Keratinocyte (primary cell): ENCODE data around the gene MAP2K4. TPM values are rescaled to one million over a fixed set of nuclear protein-coding genes. Genes with fewer than 3 reads are reported as not detected.

Experiments used
- DNase-seq: peaks from one replicate; pipeline ENCODE4 v3.0.0-alpha.2; 2011; ENCODE audit warnings: low read depth, missing footprints, low spot score
- FAIRE-seq: peaks from 2 replicates; lab custom pipeline; 2011; peaks lifted over from hg19 to GRCh38; lab: Jason Lieb, UNC
- H2AFZ ChIP-seq: 2 replicates; pipeline ENCODE4 v1.6.0; 2012; ENCODE audit warnings: low read length, control low read depth, inconsistent platforms; ENCODE audit not compliant: control insufficient read depth
- H3K27ac ChIP-seq: 2 replicates; pipeline ENCODE4 v1.5.1; 2011; ENCODE audit warnings: low read length; ENCODE audit not compliant: control insufficient read depth, insufficient read depth
- H3K27me3 ChIP-seq: 3 replicates; pipeline ENCODE4 v1.6.0; 2011; ENCODE audit warnings: low read length; ENCODE audit not compliant: control insufficient read depth, insufficient read depth; ENCODE audit errors: extremely low read depth
- H3K36me3 ChIP-seq, 2 experiments: 2 replicates in 1 of 2; 3 replicates in 1 of 2; pipeline ENCODE4 v1.5.1; 2011; ENCODE audit warnings: low read length in 2 of 2, mild to moderate bottlenecking in 1 of 2; ENCODE audit not compliant: control insufficient read depth in 2 of 2, insufficient read depth in 2 of 2; ENCODE audit errors: extremely low read depth in 1 of 2
- H3K4me1 ChIP-seq: 3 replicates; pipeline ENCODE4 v1.5.1; 2011; ENCODE audit warnings: low read length; ENCODE audit not compliant: control insufficient read depth, insufficient read depth; ENCODE audit errors: extremely low read depth
- H3K4me2 ChIP-seq: 3 replicates; pipeline ENCODE4 v1.6.0; 2011; ENCODE audit warnings: low read depth, low read length; ENCODE audit not compliant: control insufficient read depth, insufficient read depth; ENCODE audit errors: extremely low read depth
- H3K4me3 ChIP-seq, 3 experiments: fragments of 200-600 bp in 1 of 3; sonication (generic) in 1 of 3; 2 replicates in 2 of 3; 3 replicates in 1 of 3; pipeline ENCODE4 v1.5.1; 2011 to 2016; ENCODE audit warnings: low read length in 3 of 3, mild to moderate bottlenecking in 3 of 3, control low read depth in 2 of 3, inconsistent platforms in 1 of 3, low read depth in 1 of 3, mixed read lengths in 1 of 3, mixed run types in 1 of 3, moderate library complexity in 1 of 3; ENCODE audit not compliant: control insufficient read depth in 2 of 3, insufficient read depth in 2 of 3; ENCODE audit errors: extremely low read depth in 1 of 3
- H3K79me2 ChIP-seq: 2 replicates; pipeline ENCODE4 v1.6.0; 2012; ENCODE audit warnings: low read length; ENCODE audit not compliant: control insufficient read depth, insufficient read depth
- H3K9ac ChIP-seq: 3 replicates; pipeline ENCODE4 v1.6.0; 2011; ENCODE audit warnings: low read length; ENCODE audit not compliant: control insufficient read depth, insufficient read depth; ENCODE audit errors: extremely low read depth
- H3K9me1 ChIP-seq: 3 replicates; pipeline ENCODE4 v1.6.0; 2011; ENCODE audit warnings: low read length; ENCODE audit not compliant: control insufficient read depth, insufficient read depth; ENCODE audit errors: extremely low read depth
- H3K9me3 ChIP-seq: 2 replicates; pipeline ENCODE4 v1.5.1; 2012; ENCODE audit warnings: low read depth, low read length; ENCODE audit not compliant: control insufficient read depth
- H4K20me1 ChIP-seq: 3 replicates; pipeline ENCODE4 v1.6.0; 2011; ENCODE audit warnings: low read length; ENCODE audit not compliant: control insufficient read depth, insufficient read depth; ENCODE audit errors: extremely low read depth
- EZH2 ChIP-seq: IDR thresholded peaks from one replicate; pipeline ENCODE4 v1.6.1; 2012; ENCODE audit warnings: inconsistent platforms, mild to moderate bottlenecking, low read length, moderate library complexity
- dilution Hi-C: fragments of 300-500 bp; cut with MboI; formaldehyde crosslinking; loops from one replicate; pipeline ENCODE4 v1.7.0; 2020; ENCODE audit warnings: low sequenced_read_pairs; ENCODE audit not compliant: extremely low pct_ligation_motif_present
- polyA plus RNA-seq, 5 experiments: library from polyadenylated mRNA; depleted of rRNA in 3 of 5; stranded (reverse) in 3 of 5; stranded (forward) in 1 of 5; unstranded in 1 of 5; fragments of >200 nt; gene quantifications; 1 replicate in 1 of 5; 2 replicates in 3 of 5; 3 replicates in 1 of 5; pipeline versions ENCODE4 v1.2.1 to v1.2.3, GENCODE V29; 2011 to 2012; ENCODE audit warnings: missing spikeins in 2 of 5, low read depth in 1 of 5, low replicate concordance in 1 of 5
- TF ChIP-seq, protein P1 (sequence below), 3 experiments: IDR thresholded peaks in 1 of 3; conservative IDR thresholded peaks in 1 of 3; optimal IDR thresholded peaks in 1 of 3; 2 replicates in 2 of 3; 3 replicates in 1 of 3; pipeline versions ENCODE3 to v1.5.1; 2011; ENCODE audit warnings: low read length in 3 of 3, mild to moderate bottlenecking in 3 of 3, moderate library complexity in 2 of 3, control low read depth in 1 of 3, inconsistent platforms in 1 of 3; ENCODE audit not compliant: insufficient read depth in 2 of 3; ENCODE audit errors: extremely low read depth in 1 of 3

Gene MAP2K4
- polyA plus RNA-seq, 1 donor (not counting 4 experiments of a cell fraction or from before 2014, with no cell fraction given), result 37.3 TPM

DNA sequence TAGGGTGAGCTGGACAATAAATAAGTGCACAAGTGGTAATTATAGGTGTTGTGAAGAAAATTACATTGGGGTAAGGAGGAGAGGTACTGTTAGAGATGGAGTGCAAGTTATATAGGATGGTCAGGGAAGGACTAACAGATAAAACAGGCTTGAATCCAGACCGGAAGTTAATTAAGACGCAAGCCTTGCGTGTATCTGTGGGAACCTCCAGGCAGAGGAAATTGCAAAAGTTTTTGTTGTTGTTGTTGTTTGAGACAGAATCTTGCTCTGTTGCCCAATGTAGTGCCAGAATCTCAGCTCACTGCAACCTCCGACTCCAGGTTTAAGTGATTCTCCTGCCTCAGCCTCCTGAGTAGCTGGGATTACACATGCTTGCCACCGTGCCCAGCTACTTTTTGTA, 21.0 kb upstream of the MAP2K4 start:
- Histone ChIP-seq H3K9ac (no peak overlapping the region), H3K4me3 (no peak overlapping the region), H2AFZ (no peak overlapping the region), H4K20me1 (no peaks in the 10 kb centered on the region), H3K4me2 (no peak overlapping the region), H3K27me3 (no peaks in the 10 kb centered on the region), H3K79me2 (peaks cover 2% of the 10 kb centered on the region), H3K9me1 (no peaks in the 10 kb centered on the region), H3K9me3 (no peaks in the 10 kb centered on the region), H3K36me3 (no peaks in the 10 kb centered on the region), H3K4me1 (peaks cover 6% of the 10 kb centered on the region), H3K27ac (no peak overlapping the region)
- TF ChIP-seq, protein P1, sequence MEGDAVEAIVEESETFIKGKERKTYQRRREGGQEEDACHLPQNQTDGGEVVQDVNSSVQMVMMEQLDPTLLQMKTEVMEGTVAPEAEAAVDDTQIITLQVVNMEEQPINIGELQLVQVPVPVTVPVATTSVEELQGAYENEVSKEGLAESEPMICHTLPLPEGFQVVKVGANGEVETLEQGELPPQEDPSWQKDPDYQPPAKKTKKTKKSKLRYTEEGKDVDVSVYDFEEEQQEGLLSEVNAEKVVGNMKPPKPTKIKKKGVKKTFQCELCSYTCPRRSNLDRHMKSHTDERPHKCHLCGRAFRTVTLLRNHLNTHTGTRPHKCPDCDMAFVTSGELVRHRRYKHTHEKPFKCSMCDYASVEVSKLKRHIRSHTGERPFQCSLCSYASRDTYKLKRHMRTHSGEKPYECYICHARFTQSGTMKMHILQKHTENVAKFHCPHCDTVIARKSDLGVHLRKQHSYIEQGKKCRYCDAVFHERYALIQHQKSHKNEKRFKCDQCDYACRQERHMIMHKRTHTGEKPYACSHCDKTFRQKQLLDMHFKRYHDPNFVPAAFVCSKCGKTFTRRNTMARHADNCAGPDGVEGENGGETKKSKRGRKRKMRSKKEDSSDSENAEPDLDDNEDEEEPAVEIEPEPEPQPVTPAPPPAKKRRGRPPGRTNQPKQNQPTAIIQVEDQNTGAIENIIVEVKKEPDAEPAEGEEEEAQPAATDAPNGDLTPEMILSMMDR (optimal IDR thresholded peaks at IDR 0.05 in 1 of 3, IDR thresholded peaks at IDR 0.05 in 1 of 3, conservative IDR thresholded peaks at IDR 0.05 in 1 of 3; ENCODE audit: extremely low read depth in 1 of 3, insufficient read depth in 2 of 3, low read length in 3 of 3), result no peak
- dilution Hi-C loops, result no loop called here
- FAIRE-seq (no peak), DNase-seq (no peak)

GRCh38 chr17:12007466-12007865, 13.2 kb upstream of the MAP2K4 start:
- H3K36me3 ChIP-seq, result no peaks in the 10 kb centered on the region
- DNase-seq, result no peak
- no peak overlapping the region for H3K4me2 ChIP-seq
- FAIRE-seq, result no peak
- TF ChIP-seq EZH2, result no peak
- TF ChIP-seq, protein P1 (optimal IDR thresholded peaks at IDR 0.05 in 1 of 3, IDR thresholded peaks at IDR 0.05 in 1 of 3, conservative IDR thresholded peaks at IDR 0.05 in 1 of 3; ENCODE audit: extremely low read depth in 1 of 3, insufficient read depth in 2 of 3, low read length in 3 of 3), result no peak
- no peaks in the 10 kb centered on the region for H3K27me3 ChIP-seq
- H3K4me1 ChIP-seq, result no peaks in the 10 kb centered on the region
- no peaks in the 10 kb centered on the region for H3K79me2 ChIP-seq
- no peaks in the 10 kb centered on the region for H3K9me3 ChIP-seq
- H4K20me1 ChIP-seq, result no peaks in the 10 kb centered on the region
- H3K4me3 ChIP-seq, result no peak overlapping the region
- dilution Hi-C loops, result no loop called here
- H2AFZ ChIP-seq, result no peak overlapping the region
- H3K27ac ChIP-seq, result no peak overlapping the region
- no peak overlapping the region for H3K9ac ChIP-seq
- no peaks in the 10 kb centered on the region for H3K9me1 ChIP-seq
